Epithelial cell of prostate (primary cell): ENCODE data around the gene RPRD1A.
"Not testable (repeated sequence)": the region's sequence is repeated elsewhere in the genome, so short reads cannot be mapped to it uniquely, and the experiment has no call there.

Source experiments
- DNase-seq: peaks from one replicate; pipeline ENCODE4 v3.0.0-alpha.2; 2011; ENCODE audit warnings: low read depth, low spot score
- H3K27ac ChIP-seq: fragments of 450-650 bp; 2 replicates; pipeline ENCODE4 v1.5.1; 2017; ENCODE audit warnings: mild to moderate bottlenecking

RPRD1A gene

DNA sequence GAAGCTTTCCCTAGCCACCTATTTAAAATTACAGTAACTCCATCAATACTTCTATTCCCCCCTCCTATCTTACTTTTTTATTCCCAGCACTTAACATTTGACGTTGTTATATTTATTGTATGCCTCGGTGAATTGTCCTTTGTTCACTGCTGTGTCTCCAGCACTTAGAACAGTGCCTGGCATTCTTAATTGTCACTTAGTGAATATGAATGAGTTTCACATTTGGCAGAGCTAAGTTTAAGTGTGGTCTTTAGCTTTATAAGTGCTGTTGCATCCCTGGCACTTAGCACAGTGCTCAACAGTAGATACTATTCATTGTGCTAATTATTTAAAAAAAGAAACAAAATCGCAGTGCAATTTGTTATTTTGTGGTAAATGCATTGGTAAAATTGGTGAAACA, 93.2 kb downstream of the RPRD1A start:
- H3K27ac ChIP-seq: no peak overlapping the region
- no peak for DNase-seq

DNA sequence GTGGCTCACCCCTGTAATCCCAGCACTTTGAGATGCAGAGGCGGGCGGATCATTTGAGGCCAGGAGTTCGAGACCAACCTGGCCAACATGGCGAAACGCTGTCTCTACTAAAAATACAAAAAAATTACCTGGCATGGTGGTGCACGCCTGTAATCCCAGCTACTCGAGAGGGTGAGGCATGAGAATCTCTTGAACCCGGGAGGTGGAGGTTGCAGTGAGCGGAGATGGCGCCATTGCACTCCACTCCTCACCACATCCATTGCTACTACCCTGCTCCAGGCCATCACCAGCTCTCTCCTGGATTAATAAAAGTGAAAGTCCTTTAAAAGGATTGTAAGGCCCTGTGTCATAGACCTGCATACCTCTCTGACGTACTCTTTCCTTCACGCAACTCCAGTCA, 93.7 kb downstream of the RPRD1A start:
- DNase-seq: no peak
- H3K27ac ChIP-seq: no peak overlapping the region

DNA sequence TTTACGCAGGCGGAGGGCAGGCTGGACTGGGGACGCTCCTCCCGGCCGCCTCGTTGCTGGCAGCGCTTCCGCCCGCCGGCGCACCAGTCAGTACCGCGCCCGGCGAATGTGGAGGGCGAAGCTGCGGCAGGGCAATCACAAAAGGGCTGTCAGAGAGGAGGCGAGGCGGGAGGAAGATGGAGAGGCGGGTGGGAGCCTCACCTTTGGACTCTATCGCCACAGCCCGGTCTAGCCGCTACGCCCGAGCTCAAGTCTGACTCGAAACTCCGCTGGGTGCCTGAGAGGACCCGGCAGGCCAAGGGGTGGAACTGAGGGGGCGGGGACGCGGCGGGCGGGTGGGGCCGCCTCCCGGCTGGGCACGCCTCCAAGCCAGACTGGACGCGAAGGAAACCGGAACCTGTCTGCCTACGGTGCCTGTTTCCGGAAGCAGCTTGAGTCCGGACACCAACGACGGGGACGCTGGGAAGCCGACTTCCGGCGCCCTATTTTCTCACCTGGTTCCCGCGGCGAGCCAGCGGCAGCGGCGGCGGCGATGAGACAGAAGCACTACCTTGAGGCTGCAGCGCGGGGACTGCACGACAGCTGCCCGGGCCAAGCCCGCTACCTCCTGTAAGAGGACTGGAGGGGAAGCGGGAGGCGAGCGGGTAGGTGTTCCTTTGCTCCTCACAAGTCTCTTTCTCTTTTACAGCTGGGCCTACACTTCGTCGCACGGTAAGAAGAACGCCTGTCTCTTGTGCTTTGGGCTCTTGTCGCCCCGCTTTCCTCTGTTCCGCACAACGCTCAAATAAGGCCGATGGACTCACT, 95.0 kb downstream of the RPRD1A start, which contains the start of gene RMP24:
Gene RMP24 (plus strand): TSS at position 483 of the 804 bp plus-strand sequence.
- peak within 1 kb of the TSS; percentile 87 for H3K27ac ChIP-seq
- DNase-seq: peak; percentile 87

DNA sequence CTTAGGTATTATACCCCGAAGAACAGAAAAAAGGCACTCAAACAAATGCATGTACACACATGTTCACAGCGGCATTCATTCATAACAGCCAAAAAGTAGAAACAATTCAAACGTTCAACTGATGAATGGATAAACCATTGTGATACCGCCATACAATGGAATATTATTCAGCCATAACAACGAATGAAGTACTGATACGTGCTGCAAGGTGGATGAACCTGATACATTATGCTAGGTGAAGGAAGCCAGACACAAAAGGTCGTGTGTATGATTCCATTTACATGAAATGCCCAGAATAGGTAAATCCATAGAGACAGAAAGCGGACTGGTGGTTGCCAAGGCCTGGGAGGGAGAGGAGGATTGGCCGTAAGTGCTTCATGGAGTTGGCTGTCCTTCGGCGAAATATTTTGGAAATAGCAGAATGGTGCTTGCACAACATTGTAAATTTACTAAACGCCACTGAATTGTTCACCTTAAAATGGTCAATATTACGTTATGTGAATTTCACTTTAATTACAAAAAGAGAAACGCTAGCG, 95.6 kb downstream of the RPRD1A start:
- DNase-seq: no peak
- H3K27ac ChIP-seq: peak overlapping the region; percentile 87

DNA sequence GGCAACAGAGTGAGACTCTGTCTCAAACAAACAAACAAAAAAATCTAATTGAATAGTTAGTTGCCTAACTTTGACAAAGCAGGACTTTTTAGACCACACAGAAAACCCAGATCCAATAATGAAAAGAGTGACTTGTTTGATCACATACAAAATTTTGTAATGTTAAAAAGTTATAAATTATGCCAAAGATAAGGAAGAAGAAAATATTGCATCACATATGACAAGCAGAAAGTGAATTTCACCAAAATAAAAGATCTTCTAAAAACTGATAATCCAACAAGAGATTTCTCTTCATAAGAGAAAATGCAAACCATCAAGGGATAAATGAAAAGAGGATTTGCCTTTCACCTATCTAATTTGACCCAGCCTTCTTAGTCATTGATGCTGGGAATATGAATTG, 97.7 kb downstream of the RPRD1A start:
- no peak for DNase-seq
- peak overlapping the region; percentile 87 for H3K27ac ChIP-seq

DNA sequence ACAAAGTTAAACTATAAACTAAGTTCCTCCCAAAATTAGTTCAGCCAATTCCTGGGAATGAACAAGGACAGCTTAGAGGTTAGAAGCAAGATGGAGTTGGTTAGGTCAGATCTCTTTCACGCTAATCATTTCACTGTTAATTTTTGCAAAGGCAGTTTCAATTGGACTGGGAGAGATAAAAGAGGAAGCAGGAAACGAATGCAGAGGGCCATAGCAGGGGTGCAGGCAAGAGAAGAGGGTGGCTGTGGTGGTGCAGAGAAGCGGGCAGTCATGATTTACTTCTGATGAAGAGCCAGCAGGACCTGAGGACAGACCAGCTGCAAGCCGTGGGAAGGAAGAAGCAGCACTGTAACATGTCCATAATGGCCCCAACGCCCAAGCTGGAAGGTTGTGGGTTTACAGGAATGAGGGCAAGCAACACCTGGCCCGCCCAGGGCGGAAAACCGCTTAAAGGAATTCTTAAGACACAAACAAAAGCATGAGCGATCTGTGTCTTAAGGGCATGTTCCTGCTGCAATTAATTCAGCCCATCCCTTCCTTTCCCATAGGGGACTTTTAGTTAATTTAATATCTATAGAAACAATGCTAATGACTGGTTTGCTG, 99.0 kb downstream of the RPRD1A start:
- DNase-seq: peak; percentile 48
- peak overlapping the region; percentile 87 for H3K27ac ChIP-seq

DNA sequence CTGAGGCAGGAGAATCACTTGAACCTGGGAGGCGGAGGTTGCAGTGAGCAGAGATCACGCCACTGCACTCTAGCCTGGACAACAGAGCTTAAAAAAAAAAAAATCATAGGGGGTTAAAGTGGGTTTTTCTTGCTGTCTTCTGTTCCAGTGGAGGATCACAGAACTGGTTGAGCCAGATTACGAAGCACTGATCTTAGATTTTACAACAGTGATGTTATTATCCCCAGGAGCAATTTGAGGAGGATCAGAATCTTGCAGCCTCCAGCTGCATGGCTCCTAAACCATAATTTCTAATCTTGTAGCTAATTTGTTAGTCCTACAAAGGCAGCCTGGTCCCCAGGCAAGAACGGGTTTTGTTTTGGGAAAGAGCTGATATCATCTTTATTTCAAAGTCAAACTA, 99.5 kb downstream of the RPRD1A start:
- peak overlapping the region; percentile 87 for H3K27ac ChIP-seq
- DNase-seq: not testable (repeated sequence)

DNA sequence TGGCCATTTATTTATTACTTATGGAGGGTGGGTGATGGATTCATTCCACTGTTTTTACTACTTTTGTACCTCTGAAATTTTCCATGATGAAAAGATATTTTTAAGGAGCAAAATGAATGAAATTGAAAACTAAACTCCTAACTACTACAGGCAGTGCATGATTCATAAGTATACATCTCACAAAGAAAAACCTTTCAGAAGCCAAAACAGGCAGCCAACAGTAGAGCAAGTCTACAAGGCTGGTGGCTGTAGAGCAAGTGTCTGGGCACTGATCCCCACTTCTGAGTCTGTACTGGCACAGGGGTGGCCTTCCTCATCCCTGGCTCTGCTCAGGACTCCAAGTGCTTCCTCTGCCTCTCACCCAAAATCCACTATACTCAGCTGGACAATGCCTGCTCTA, 103.0 kb downstream of the RPRD1A start:
- no peak for DNase-seq
- no peak overlapping the region for H3K27ac ChIP-seq

DNA sequence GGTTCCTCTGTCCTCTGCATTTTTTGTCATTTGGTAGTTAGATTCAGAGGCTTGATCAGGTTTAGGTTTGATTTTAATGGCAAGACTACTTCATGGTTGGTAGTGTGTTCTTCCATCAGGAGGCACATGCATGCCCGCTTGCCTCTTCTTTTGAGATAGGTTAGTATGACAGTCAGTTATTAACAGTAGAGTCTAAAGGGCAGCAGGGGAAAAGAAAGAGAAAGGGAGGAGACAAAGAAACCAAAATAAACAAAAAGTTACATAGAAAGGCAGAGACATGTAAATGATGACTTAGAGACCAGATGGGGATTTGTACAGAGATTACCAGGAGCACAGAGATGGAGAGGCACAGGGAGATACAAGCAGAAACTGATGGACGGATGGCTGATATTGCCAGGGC, 105.0 kb downstream of the RPRD1A start:
- no peak overlapping the region for H3K27ac ChIP-seq
- DNase-seq: no peak

DNA sequence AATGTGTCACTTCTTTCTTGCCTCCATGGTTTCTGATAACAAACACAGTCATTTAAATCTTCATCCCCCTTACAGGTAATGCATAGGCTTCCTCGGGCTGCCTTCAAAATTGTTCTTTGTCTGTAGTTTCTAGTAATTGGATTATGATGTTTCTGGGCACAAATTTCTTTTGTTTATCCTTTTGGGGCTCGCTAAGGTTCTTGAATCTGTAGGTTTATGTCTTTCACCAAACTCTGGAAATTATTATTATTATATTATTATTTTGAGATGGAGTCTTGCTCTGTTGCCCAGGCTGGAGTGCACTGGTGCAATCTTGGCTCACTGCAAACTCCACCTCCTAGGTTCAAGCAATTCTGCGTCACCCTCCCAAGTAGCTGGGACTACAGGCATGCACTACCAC, 111.1 kb downstream of the RPRD1A start:
- DNase-seq: no peak
- H3K27ac ChIP-seq: no peak overlapping the region

DNA sequence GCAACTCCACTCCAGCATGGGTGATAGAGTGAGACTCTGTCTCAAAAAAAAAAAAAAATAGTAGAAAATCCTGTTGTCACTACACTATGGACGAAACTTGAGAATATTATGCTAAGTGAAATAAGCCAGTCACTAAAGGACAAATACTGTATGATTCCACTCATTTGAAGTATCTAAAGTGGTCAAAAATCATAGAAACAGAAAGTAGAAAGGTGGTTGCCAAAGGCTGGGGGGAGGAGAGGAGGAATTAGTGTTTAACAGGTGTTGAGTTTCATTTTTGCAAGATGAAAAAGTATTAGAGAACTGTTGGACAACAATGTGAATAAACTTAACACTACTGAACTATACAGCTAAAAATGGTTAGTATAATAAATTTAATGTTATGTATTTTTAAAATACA, 113.7 kb downstream of the RPRD1A start:
- H3K27ac ChIP-seq: no peak overlapping the region
- DNase-seq: no peak

DNA sequence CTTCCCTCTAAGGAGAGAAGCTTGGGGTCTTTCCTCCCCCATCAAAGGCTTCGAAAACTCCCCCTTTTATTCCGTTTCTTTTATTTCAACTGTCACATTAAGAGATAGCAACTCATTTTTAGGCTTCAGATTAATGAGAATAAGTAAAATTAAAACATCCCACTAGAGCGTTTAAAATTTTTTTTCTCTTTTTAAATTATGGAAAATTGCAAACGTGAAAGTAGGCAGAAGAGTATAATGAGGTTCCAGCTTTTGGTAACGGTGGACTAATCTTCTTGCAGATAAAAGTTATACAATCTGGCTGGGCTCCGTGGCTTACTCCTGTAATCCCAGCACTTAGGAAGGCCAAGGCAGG, 116.8 kb downstream of the RPRD1A start:
- no peak overlapping the region for H3K27ac ChIP-seq
- DNase-seq: no peak

DNA sequence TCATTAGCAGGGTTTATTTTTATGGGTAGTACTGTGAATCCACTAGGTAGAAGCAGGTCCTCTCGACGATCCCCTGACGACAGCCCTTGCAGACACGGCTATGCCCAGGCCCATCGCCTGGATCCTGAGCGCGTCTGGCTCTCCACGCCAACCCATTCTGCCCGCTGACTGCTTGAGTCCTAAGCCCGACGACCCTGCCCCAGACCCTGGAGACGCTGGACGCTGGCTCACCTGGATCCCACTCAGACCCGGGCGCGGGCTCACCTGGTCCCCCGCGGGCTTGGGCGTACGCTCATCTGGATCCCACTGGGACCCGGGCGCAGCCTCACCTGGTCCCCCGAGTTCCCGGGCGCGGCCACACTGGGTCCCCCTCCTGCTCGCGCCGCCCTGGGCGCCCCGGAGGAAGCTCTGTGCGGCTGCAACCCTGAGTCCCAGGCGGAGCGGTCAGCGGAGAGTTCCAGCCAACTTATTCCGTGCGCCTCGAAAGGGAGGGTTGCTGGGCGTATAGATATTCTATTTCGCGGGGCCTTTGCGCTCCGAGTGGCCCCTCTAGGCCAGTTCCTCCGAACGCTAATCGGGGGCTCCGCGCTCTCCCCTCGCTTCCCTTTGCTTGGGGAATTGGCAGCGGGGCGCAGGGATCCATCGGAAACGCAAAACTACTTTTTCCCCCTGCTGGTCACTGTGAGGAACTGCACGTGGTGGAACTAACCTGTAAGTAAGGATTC, 117.3 kb downstream of the RPRD1A start:
- H3K27ac ChIP-seq: no peak overlapping the region
- no peak for DNase-seq

DNA sequence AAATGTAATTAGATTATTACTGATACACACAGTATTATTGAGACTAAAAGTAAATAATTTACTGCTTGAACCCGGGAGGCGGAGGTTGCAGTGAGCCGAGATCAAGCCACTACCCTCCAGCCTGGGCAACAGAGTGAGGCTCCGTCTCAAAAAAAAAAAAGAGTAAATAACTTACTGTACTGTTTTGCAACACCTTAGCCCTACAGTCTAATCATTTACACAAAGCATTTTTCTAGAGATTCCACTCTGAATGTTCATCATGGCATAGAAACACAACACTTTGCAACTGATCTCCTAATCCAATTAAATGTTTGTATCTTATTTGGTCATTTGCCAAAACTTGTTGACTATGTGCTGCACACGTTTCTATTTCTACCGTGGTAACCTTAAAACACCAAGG, 118.3 kb downstream of the RPRD1A start:
- no peak overlapping the region for H3K27ac ChIP-seq

DNA sequence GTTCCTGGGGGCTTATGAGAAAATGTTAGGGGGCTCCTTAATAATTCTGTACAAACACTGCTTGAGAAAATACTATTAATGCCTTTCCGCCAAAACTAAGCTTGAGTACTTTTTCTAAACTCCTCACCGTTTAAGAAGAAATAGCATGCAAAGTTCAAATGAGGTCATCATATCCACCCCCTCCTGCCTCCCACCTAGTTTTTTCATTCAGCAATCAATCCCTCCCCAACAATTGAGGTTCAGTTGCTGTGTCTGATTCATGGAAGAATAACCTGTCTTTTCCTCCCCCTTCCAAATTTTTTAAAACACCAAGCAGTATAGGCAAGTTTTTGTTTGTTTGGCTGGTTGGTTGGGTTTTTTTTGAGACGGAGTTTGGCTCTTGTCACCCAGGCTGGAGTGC, 119.3 kb downstream of the RPRD1A start:
- DNase-seq: no peak
- H3K27ac ChIP-seq: no peak overlapping the region

More for the DNA sequence above, 118.3 kb downstream of the RPRD1A start:
- DNase-seq: no peak

DNA sequence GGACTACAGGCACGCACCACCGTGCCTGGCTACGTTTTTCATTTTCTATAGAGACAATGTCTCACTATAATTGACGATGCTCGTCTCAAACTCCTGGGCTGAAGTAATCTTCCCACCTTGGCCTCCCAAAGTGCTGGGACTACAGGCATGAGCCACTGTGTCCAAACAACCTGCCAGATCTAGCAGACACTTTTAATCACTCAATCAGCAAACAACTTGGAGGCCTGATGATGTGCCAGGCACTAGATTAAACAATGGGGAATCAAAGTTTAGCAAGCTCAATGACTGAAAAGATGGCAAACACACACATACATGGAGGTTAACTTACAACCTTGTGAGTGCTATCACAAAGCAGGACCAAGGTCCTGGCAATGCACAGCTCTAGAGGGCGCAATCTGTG, 124.7 kb downstream of the RPRD1A start:
- no peak for DNase-seq
- H3K27ac ChIP-seq: no peak overlapping the region

DNA sequence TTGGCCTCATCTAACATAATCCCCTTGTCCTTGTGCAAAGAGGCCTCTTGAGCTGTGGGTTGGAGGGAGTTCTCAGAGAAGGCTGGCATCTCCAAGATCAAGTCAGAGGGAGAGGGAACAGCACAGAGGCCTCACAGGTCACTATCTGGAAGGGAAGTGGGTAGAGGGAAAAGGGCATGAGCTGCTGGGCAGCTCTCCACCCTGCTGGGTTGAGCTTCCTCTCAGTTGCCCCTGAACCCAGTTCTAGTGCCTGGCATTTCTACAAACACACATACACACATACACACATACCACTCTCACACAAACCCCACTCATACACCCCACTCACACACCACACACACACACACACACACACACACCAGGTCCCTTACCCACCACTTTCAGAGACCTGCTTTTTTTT, 125.2 kb downstream of the RPRD1A start:
- no peak overlapping the region for H3K27ac ChIP-seq
- no peak for DNase-seq

DNA sequence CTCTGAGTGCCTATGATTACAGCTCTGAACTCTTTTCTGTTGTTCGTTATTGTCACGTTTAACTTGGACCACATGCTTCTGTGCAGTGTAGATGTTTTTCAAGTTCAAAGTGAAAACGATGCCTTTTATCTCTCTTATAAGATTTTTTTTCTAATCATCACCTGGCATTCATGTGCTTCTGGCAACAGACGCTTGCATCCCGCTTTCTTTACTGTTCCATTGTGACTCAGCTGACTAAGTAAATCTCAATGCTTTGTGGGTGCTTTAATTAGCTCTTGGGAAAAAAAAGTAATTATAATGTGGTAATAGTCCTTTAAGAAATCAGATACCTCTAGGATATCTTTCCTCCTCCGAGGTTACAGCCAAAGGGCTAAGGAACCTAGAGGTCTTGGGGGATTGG, 126.1 kb downstream of the RPRD1A start:
- DNase-seq: no peak
- H3K27ac ChIP-seq: no peak overlapping the region
